Measurements from ENCODE around the gene C9orf85. TPM values are rescaled to one million over a fixed set of nuclear protein-coding genes. Genes with fewer than 3 reads are reported as not detected.

C9orf85 gene
- total RNA-seq = 14.0 and 14.1 TPM in 2 replicates

GRCh38 chr9:71911061-71911907 lies at the start of gene C9orf85, which contains the start of gene ABHD17B:
Gene C9orf85, plus strand, starts transcription at chr9:71911639. Its CDS starts 96 bp downstream, at chr9:71911735.
Gene ABHD17B, minus strand, starts transcription at chr9:71911193. Its CDS starts 36,113 bp downstream, at chr9:71875080.

Small RNA genes within 50 kb of the gene (small RNA-seq; reads per million reads assigned to genes)
- gene HSPB1P1 = not detected
- not detected for gene RF00019

Other genes with a start within 250 kb of the C9orf85 start
- gene CEMIP2, start 143.1 kb upstream of the C9orf85 start, total RNA-seq = 32.7 and 54.7 TPM in 2 replicates
- 14.0 and 15.1 TPM in 2 replicates for gene ABHD17B, start 446 bp upstream of the C9orf85 start, total RNA-seq
- gene C9orf57, start 149.0 kb downstream of the C9orf85 start, total RNA-seq = not detected in 2 replicates
- 0.20 TPM in 1 of 2 replicates, not detected in the other for gene GDA, start 237.8 kb downstream of the C9orf85 start, total RNA-seq

Data from subcutaneous preadipocyte (primary cell).